Heart right ventricle (tissue), 16 donors: Measurements from ENCODE around the gene TRAFD1. TPM values are rescaled to one million over a fixed set of nuclear protein-coding genes. Genes with fewer than 3 reads are reported as not detected.

Source experiments
- ATAC-seq, 8 donors: fragments of 200-7000 bp; cut with Tn5 transposase; one replicate each; pipeline ENCODE4 v1.9.1; 2020; ENCODE audit warnings: mild to moderate bottlenecking in 8 of 8, moderate library complexity in 8 of 8, moderate number of reproducible peaks in 1 of 8
- DNase-seq, 2 donors: peaks; one replicate each; pipeline ENCODE4 v3.0.0-alpha.2; 2020
- H3K27ac ChIP-seq, 10 donors: fragments of 200-600 bp; sonication (generic) in 2 of 10; one replicate each; pipeline versions ENCODE4 v1.5.0 to v1.8.0; 2020 to 2022; ENCODE audit warnings: mild to moderate bottlenecking in 3 of 10
- H3K27me3 ChIP-seq, 7 donors: fragments of 200-600 bp; one replicate each; pipeline ENCODE4 v1.8.0; 2021 to 2022; ENCODE audit warnings: mild to moderate bottlenecking in 2 of 7
- H3K36me3 ChIP-seq, 9 donors: fragments of 200-600 bp; sonication (generic) in 1 of 9; one replicate each; pipeline versions ENCODE4 v1.5.0 to v1.8.0; 2020 to 2022; ENCODE audit warnings: mild to moderate bottlenecking in 2 of 9
- H3K4me1 ChIP-seq, 9 donors: fragments of 200-600 bp; sonication (generic) in 1 of 9; one replicate each; pipeline versions ENCODE4 v1.5.0 to v1.8.0; 2020 to 2022; ENCODE audit warnings: mild to moderate bottlenecking in 4 of 9
- H3K4me3 ChIP-seq, 10 donors: fragments of 200-600 bp; sonication (generic) in 2 of 10; one replicate each; pipeline versions ENCODE4 v1.5.0 to v1.8.0; 2020 to 2022; ENCODE audit warnings: mild to moderate bottlenecking in 7 of 10, moderate library complexity in 2 of 10
- H3K9me3 ChIP-seq, 11 donors: fragments of 200-600 bp in 10 of 11; sonication (generic) in 2 of 11; one replicate each; pipeline versions ENCODE4 v1.5.0 to v1.8.0; 2013 to 2022; ENCODE audit warnings: mild to moderate bottlenecking in 2 of 11, control low read depth in 1 of 11, moderate library complexity in 1 of 11
- WGBS, 2 donors: extraction: QIAGEN DNeasy Blood & Tissue Kit; methylation state at CpG; one replicate each; pipeline ENCODE4 v1.1.7; 2013; ENCODE audit warnings: inconsistent platforms in 1 of 2; 5-methylcytosine and 5-hydroxymethylcytosine counted together
- intact Hi-C, 10 donors: fragments of 100-400 bp; cut with DNase I; formaldehyde crosslinking; loops; one replicate each; pipeline versions ENCODE4 v1.11.1 to v1.14.2; 2022
- polyA plus RNA-seq, 2 donors: library from polyadenylated mRNA; stranded (reverse); fragments of 200-250 nt; gene quantifications; one replicate each; pipeline ENCODE4 v1.2.3, GENCODE V29; 2013
- total RNA-seq, 10 donors: library from RNA; stranded (reverse); fragmentation: NEBNext Ultra II Directional in 3 of 10; extraction: Animal tissue kit (Norgen Biotek cat#: 25700) in 3 of 10; gene quantifications; one replicate each; pipeline versions ENCODE4 v1.2.1 to v1.2.4, GENCODE V29; 2021 to 2023
- TF ChIP-seq, protein P1 (sequence below), 9 donors: fragments of 200-600 bp; sonication (generic) in 2 of 9; IDR thresholded peaks; one replicate each; pipeline versions ENCODE4 v1.5.0 to v1.8.0; 2021 to 2022; ENCODE audit warnings: antibody characterized with exemption in 9 of 9, mild to moderate bottlenecking in 5 of 9, moderate library complexity in 1 of 9
- donor health status: Arrhythmogenic right ventricular cardiomyopathy.
- donor health status: ischemic (EF 13 %, LVEDD 7.1; RV severe dilation, severe dysfunction).
- donor health status: healthy with polysubstance abuse.
- donor health status: DM: no; HTN: yes; CAD: no.
- donor health status: DM: no; HTN: no; CAD: no.
- donor health status: ischemic (EF 25% LVEDD 6.9; RV normal size, moderate dysfunction).
- donor health status: ischemic (EF 25% LVEDD 5.7; RV mildly dilated, moderate dysfunction).
- donor health status: healthy.
- donor health status: DM: yes; HTN: yes; CAD: no.
- donor health status: Ischemic cardiomyopathy.
- donor health status: ischemic (EF 35%, LVEDD 5.7; RV mildly dilated, moderate dysfunction).
- donor health status: nonischemic (EF 11% LVEDD 7.7; RV severe dilation, severe dysfunction).
- donor health status: DM: yes; HTN: yes; CAD: no.
- donor health status: PGD.
- donor health status: ischemic (EF 29% LVEDD 5.4; RV normal size, mild dysfunction).
- donor health status: nonischemic (EF 23%, LVEDD 6.1; RV moderate dilation, normal function).

The TRAFD1 gene
- total and polyA plus RNA-seq, 12 donors: 7.8 to 72.5 (median 24.3) TPM

DNA sequence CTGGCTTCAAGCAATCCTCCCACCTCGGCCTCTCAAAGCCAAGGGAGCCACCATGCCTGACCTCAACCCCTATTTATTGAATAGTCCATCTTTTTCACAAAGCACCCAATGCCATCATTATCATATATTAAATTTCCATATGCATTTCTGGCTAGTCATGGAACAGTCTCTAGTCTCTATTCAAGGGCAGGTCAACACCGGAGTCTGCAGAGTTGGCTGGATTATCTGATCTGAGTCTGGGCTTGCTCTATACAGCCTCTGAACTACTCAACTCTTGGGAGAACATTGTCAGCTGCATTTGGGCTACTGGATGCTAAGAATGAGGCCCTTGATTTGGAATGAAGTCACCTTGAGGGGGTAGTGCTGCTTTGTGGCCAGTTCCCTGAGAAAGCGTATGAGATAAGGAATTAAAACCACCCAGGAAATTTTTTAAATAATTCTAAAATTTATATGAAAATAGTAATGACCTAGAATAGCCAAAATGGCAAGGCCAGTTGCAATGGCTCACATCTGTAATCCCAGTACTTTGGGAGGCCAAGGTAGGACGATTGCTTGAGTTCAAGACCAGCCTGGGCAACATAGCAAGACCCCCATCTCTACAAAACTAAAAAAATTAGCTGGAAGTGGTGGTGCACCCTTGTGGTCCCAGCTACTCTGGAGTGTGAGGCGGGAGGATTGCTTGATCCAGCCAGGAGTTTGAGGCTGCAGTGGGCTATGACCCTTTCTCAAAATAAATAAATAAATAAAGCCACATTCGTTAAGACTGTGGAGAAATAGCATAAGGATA is 9.9 kb upstream of the TRAFD1 start:
- intact Hi-C loops: no loop called here
- 91 to 96% methylated on average over 6 of the region's 6 CpGs for WGBS, 2 donors
- TF ChIP-seq, protein P1, sequence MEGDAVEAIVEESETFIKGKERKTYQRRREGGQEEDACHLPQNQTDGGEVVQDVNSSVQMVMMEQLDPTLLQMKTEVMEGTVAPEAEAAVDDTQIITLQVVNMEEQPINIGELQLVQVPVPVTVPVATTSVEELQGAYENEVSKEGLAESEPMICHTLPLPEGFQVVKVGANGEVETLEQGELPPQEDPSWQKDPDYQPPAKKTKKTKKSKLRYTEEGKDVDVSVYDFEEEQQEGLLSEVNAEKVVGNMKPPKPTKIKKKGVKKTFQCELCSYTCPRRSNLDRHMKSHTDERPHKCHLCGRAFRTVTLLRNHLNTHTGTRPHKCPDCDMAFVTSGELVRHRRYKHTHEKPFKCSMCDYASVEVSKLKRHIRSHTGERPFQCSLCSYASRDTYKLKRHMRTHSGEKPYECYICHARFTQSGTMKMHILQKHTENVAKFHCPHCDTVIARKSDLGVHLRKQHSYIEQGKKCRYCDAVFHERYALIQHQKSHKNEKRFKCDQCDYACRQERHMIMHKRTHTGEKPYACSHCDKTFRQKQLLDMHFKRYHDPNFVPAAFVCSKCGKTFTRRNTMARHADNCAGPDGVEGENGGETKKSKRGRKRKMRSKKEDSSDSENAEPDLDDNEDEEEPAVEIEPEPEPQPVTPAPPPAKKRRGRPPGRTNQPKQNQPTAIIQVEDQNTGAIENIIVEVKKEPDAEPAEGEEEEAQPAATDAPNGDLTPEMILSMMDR (IDR thresholded peaks at IDR 0.05): no peak
- no peak overlapping the region for H3K4me3 ChIP-seq
- ATAC-seq (no peak), DNase-seq (no peak)
- H3K27ac ChIP-seq: peak overlapping the region in 1 of 10 donors; percentile 66
- H3K36me3 ChIP-seq: no peaks in the 10 kb centered on the region
- no peaks in the 10 kb centered on the region for H3K9me3 ChIP-seq
- H3K4me1 ChIP-seq: peaks cover 0 to 19% (median 15%) of the 10 kb centered on the region in 9 donors
- H3K27me3 ChIP-seq: no peaks in the 10 kb centered on the region

GRCh38 chr12:112116232-112117060 is 8.9 kb upstream of the TRAFD1 start:
- DNase-seq (peak; percentile 73 to 82), ATAC-seq (peak; percentile 92 to 98 (median 97))
- peak overlapping the region; percentile 43 to 86 (median 80) for H3K27ac ChIP-seq
- H3K4me1 ChIP-seq: peaks cover 0 to 21% (median 19%) of the 10 kb centered on the region in 9 donors
- H3K27me3 ChIP-seq: no peaks in the 10 kb centered on the region
- TF ChIP-seq, protein P1 (IDR thresholded peaks at IDR 0.05): no peak
- no peaks in the 10 kb centered on the region for H3K9me3 ChIP-seq
- WGBS, 2 donors: 35 to 36% methylated on average over 7 of the region's 7 CpGs
- peak overlapping the region in 5 of 10 donors; percentile 11 to 27 (median 24) for H3K4me3 ChIP-seq
- no peaks in the 10 kb centered on the region for H3K36me3 ChIP-seq
- intact Hi-C loops: no loop called here

GRCh38 chr12:112117685-112118084 is 7.7 kb upstream of the TRAFD1 start:
- H3K27ac ChIP-seq: peak overlapping the region in 7 of 10 donors; percentile 66 to 86 (median 81)

More at GRCh38 chr12:112117685-112118084, 7.7 kb upstream of the TRAFD1 start:
- intact Hi-C loops: no loop called here
- no peak for DNase-seq
- WGBS, 2 donors: 84 to 85% methylated on average over 8 of the region's 8 CpGs
- Histone ChIP-seq H3K27me3 (no peaks in the 10 kb centered on the region), H3K9me3 (no peaks in the 10 kb centered on the region), H3K4me3 (no peak overlapping the region), H3K36me3 (no peaks in the 10 kb centered on the region), H3K4me1 (peaks cover 4 to 33% (median 26%) of the 10 kb centered on the region in 9 donors)
- no peak for ATAC-seq
- TF ChIP-seq, protein P1 (IDR thresholded peaks at IDR 0.05): no peak
